GM06990 (cell line): ENCODE results near the gene MYPOP.

Experiments
- DNase-seq: peaks from one replicate; pipeline ENCODE4 v3.0.0-alpha.2; 2011; ENCODE audit not compliant: insufficient read length; ENCODE audit errors: extremely low read depth
- H3K27me3 ChIP-seq: replicated peaks from 2 replicates; pipeline ENCODE4 v1.6.0; 2011; ENCODE audit warnings: low read length; ENCODE audit not compliant: control insufficient read depth, insufficient read depth
- H3K36me3 ChIP-seq: 2 replicates; pipeline ENCODE4 v1.5.1; 2011; ENCODE audit warnings: low read length; ENCODE audit not compliant: control insufficient read depth, insufficient read depth
- H3K4me3 ChIP-seq: replicated peaks from 2 replicates; pipeline ENCODE4 v1.5.1; 2011; ENCODE audit warnings: low read depth, mild to moderate bottlenecking, control low read depth, low read length
- TF ChIP-seq, protein P1 (sequence below): IDR thresholded peaks from 2 replicates; pipeline ENCODE4 v1.5.1; 2011; ENCODE audit warnings: low read length, control low read depth, mild to moderate bottlenecking, inconsistent platforms; ENCODE audit not compliant: insufficient read depth, poor library complexity, severe bottlenecking

Gene MYPOP

DNA sequence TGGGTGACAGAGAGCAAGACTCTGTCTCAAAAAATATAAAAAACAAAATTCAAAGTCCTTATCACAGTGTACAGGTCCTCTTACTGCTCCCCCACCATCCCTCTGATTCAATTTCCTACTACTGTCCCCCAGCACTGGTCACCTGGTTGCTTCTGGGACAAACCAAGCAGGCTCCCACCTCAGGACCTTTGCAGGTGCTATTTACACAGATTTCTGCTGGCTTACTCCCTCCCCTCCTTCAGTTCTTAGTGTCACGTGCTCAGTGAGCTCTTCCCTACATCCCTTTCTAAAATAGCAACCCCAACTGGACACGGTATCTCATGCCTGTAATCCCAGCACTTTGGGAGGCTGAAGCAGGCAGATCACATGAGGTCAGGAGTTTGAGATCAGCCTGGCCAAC is 22.4 kb downstream of the MYPOP start:
- Histone ChIP-seq H3K4me3 (no peak overlapping the region), H3K36me3 (no peaks in the 10 kb centered on the region), H3K27me3 (peaks cover 2% of the 10 kb centered on the region; the same call in 1 of the 2 replicates)
- no peak for DNase-seq
- TF ChIP-seq, protein P1, sequence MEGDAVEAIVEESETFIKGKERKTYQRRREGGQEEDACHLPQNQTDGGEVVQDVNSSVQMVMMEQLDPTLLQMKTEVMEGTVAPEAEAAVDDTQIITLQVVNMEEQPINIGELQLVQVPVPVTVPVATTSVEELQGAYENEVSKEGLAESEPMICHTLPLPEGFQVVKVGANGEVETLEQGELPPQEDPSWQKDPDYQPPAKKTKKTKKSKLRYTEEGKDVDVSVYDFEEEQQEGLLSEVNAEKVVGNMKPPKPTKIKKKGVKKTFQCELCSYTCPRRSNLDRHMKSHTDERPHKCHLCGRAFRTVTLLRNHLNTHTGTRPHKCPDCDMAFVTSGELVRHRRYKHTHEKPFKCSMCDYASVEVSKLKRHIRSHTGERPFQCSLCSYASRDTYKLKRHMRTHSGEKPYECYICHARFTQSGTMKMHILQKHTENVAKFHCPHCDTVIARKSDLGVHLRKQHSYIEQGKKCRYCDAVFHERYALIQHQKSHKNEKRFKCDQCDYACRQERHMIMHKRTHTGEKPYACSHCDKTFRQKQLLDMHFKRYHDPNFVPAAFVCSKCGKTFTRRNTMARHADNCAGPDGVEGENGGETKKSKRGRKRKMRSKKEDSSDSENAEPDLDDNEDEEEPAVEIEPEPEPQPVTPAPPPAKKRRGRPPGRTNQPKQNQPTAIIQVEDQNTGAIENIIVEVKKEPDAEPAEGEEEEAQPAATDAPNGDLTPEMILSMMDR: no peak

DNA sequence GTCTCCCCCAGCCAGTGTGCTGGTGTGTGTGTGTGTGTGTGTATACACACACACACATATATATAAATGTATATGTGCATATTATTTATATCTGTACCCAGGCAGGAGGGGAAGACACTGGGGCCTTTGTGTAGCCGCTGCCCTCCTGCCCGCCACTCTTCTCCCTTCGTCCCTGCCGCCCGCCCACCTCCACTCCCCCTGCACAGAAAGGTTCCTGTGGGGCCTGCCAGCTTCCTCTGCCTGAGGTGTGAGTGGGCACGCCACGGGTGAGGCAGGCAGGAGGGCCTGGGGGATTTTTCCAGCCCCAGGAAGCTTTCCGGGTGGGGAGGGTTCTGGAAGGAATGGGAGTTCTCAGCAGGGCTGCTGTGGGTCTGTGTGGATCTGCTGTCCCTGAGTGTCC is 23.4 kb downstream of the MYPOP start:
- H3K27me3 ChIP-seq: peaks cover 2% of the 10 kb centered on the region; the same call in 1 of the 2 replicates
- TF ChIP-seq, protein P1: no peak
- no peak for DNase-seq
- H3K4me3 ChIP-seq: no peak overlapping the region
- H3K36me3 ChIP-seq: no peaks in the 10 kb centered on the region

DNA sequence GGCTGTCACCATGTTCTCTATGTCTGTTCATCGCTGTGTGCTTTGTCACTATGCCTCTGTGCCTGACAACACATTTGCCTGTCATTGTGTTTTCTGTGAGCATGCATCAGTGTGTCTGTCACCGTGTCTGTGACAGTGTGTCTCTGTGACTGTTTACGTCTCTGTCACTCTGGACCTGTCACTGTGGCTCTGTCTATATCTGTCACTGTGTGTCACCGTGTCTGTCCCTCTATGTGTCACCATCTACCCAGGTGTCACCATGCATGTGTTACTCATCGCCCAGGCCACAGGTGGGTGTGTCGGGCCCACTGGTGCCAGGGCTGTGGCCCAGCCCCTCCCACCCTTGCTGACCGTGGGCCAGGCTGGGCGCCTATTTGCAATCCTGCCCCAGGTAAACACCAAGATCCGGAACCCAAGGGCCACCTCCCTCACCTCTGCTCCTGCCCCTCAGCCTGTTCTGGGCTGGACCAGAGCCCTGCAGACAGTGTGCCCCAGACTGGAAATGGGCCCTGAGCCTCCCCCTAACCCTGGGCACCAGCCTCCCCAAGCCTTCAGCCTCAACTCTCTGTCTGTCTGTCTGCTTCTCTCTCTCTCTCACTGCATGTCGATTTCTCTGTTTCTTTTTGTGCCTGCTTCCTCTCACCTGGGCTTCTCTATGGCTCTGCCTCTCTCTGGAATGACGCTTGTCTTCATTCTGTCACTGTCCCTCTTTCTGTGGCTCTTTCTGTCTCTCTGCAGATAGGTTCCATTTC is 24.2 kb downstream of the MYPOP start:
- TF ChIP-seq, protein P1: no peak
- Histone ChIP-seq H3K36me3 (no peaks in the 10 kb centered on the region), H3K4me3 (no peak overlapping the region), H3K27me3 (peaks cover 4% of the 10 kb centered on the region)
- no peak for DNase-seq

DNA sequence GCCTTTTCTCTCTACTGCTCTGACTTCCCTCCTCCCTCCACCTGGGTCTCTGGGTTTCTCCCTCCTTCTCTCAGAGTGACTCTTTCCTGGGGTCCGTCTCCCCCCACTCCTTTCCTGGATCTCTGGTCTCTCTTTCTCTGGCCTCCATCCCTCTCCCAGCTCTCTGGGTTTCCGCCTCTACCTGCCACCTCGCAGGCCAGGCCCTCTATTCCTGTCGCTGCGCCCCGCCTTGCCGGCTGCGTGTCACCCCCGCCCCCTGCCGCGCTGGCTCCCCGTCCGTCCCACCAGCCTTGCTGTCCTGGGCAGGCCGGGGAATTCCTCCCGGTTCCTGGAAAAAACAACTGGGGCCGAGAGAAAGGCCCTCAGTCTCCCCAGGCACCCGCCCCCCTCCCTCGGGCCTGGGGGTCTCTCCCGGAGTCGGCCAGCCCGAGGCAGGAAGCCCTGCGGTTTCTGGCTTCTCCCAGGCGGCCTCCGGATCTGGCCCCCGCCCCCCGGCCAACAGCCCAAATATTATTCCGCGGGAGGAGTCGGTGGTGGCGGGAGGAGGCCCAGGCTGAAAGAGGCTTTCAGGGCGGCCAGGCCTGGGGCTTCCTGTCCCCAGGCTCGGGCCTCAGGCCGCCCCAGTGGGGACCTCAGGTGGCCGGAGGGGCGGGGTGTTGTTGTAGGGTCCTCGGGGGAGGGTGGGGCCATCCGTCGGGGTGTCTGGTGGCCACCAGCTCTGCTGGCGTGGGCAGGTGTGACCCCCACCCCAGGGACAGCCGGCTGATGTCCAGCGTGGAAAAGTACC is 25.8 kb downstream of the MYPOP start:
- no peak overlapping the region for H3K4me3 ChIP-seq
- H3K36me3 ChIP-seq: no peaks in the 10 kb centered on the region
- no peak for DNase-seq
- TF ChIP-seq, protein P1: no peak
- peaks cover 4% of the 10 kb centered on the region for H3K27me3 ChIP-seq

DNA sequence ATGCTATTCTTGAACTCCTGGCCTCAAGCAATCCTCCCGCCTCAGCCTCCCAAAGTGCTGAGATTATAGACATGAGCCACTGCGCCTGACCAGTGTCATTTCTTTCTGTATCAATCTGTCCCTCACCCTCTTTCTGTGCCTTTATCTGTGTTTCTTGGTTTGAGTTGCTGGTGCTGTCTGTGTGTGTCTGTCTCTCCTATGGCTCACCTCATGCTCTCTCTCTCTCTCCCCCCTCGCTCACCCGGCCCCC is 26.3 kb downstream of the MYPOP start:
- Histone ChIP-seq H3K27me3 (peaks cover 4% of the 10 kb centered on the region), H3K4me3 (no peak overlapping the region), H3K36me3 (no peaks in the 10 kb centered on the region)
- DNase-seq: no peak
- TF ChIP-seq, protein P1: no peak
